Activated naive CD4-positive, alpha-beta T cell treated with anti-CD3 and anti-CD28 coated beads, Interleukin-2, amount 10 ng/mL, durations not matched to agents 7 days and 5 days (primary cell): ENCODE data around the gene PRC1.

Experiments
- CTCF ChIA-PET: fragments of 350-600 bp; sonication (Branson Sonifier 250); formaldehyde crosslinking; loops from one replicate; lab custom pipeline; 2021; ENCODE audit warnings: antibody characterized with exemption; lab: Charles Lee
- DNase-seq: peaks from one replicate; pipeline ENCODE4 v3.0.0-alpha.2; 2020
- H3K27ac Mint-ChIP-seq: one replicate; pipeline ENCODE4 v1.8.0; 2021; ENCODE audit warnings: mild to moderate bottlenecking, moderate library complexity, mixed read lengths
- H3K27me3 Mint-ChIP-seq: one replicate; pipeline ENCODE4 v1.8.0; 2021; ENCODE audit warnings: mild to moderate bottlenecking, mixed read lengths
- H3K36me3 Mint-ChIP-seq: one replicate; pipeline ENCODE4 v1.8.0; 2021; ENCODE audit warnings: mixed read lengths
- H3K4me1 Mint-ChIP-seq: one replicate; pipeline ENCODE4 v1.8.0; 2021; ENCODE audit warnings: mixed read lengths
- H3K4me3 Mint-ChIP-seq: one replicate; pipeline ENCODE4 v1.8.0; 2021; ENCODE audit warnings: mild to moderate bottlenecking, moderate library complexity, mixed read lengths
- H3K9me3 Mint-ChIP-seq: one replicate; pipeline ENCODE4 v1.8.0; 2021; ENCODE audit warnings: mixed read lengths

PRC1 gene

GRCh38 chr15:90957031-90957790, 37.1 kb downstream of the PRC1 start:
- Mint-ChIP-seq H3K27me3 (no peaks in the 10 kb centered on the region), H3K9me3 (no peaks in the 10 kb centered on the region), H3K27ac (peak overlapping the region; percentile 67), H3K36me3 (peaks cover 45% of the 10 kb centered on the region), H3K4me3 (peak overlapping the region; percentile 85), H3K4me1 (peaks cover 27% of the 10 kb centered on the region)
- DNase-seq = no peak
- CTCF ChIA-PET = interaction anchor here (0.7 to 6.9 kb wide), 22 partner anchors 9 to 319 kb away, joined by 3 to 77 read pairs (median 6); partner anchors contain the start of genes HDDC3, MAN2A2, UNC45A and VPS33B

- CTCF ChIA-PET = interaction anchor here (0.5 to 6.9 kb wide), 23 partner anchors 10 to 315 kb away, joined by 3 to 77 read pairs (median 5); partner anchors contain the start of genes HDDC3, UNC45A and VPS33B
- H3K9me3 Mint-ChIP-seq = no peaks in the 10 kb centered on the region
- H3K4me1 Mint-ChIP-seq = peaks cover 27% of the 10 kb centered on the region
- peaks cover 45% of the 10 kb centered on the region for H3K36me3 Mint-ChIP-seq
- H3K4me3 Mint-ChIP-seq = peak overlapping the region; percentile 85
- DNase-seq = peak; percentile 79
- H3K27ac Mint-ChIP-seq = peak overlapping the region; percentile 96
- H3K27me3 Mint-ChIP-seq = no peaks in the 10 kb centered on the region
Measured at GRCh38 chr15:90956274-90957030, 37.9 kb downstream of the PRC1 start.

- H3K9me3 Mint-ChIP-seq = no peaks in the 10 kb centered on the region
- H3K4me3 Mint-ChIP-seq = peak overlapping the region; percentile 85
- CTCF ChIA-PET = interaction anchor here (0.5 to 6.9 kb wide), 20 partner anchors 11 to 316 kb away, joined by 3 to 77 read pairs (median 6); partner anchors contain the start of genes HDDC3, UNC45A and VPS33B
- no peaks in the 10 kb centered on the region for H3K27me3 Mint-ChIP-seq
- peak overlapping the region; percentile 96 for H3K27ac Mint-ChIP-seq
- no peak for DNase-seq
- peaks cover 41% of the 10 kb centered on the region for H3K36me3 Mint-ChIP-seq
- H3K4me1 Mint-ChIP-seq = peaks cover 27% of the 10 kb centered on the region
Measured at GRCh38 chr15:90955624-90956273, 38.6 kb downstream of the PRC1 start.

GRCh38 chr15:90954712-90955623, 39.4 kb downstream of the PRC1 start, which contains the start of gene RCCD1:
RCCD1 (plus strand) TSS chr15:90954884; CDS start chr15:90956735, 1,851 bp downstream.
- Mint-ChIP-seq H3K27me3 (no peaks in the 10 kb centered on the region), H3K4me3 (peak within 1 kb of the TSS; percentile 85), H3K27ac (peak within 1 kb of the TSS; percentile 96), H3K9me3 (no peaks in the 10 kb centered on the region), H3K4me1 (peaks cover 27% of the 10 kb centered on the region), H3K36me3 (peaks cover 38% of the 10 kb centered on the region)
- CTCF ChIA-PET = interaction anchor here (0.6 to 6.9 kb wide), 10 partner anchors 11 to 1863 kb away, joined by 3 to 77 read pairs (median 7); partner anchors contain the start of genes HDDC3 and UNC45A
- peak; percentile 96 for DNase-seq

- CTCF ChIA-PET = interaction anchor here (5.5 to 6.9 kb wide), 2 partner anchors 20 to 95 kb away, joined by 44 to 77 read pairs; partner anchors contain the start of genes HDDC3 and UNC45A
- peaks cover 27% of the 10 kb centered on the region for H3K4me1 Mint-ChIP-seq
- peaks cover 34% of the 10 kb centered on the region for H3K36me3 Mint-ChIP-seq
- peak overlapping the region; percentile 96 for H3K27ac Mint-ChIP-seq
- no peaks in the 10 kb centered on the region for H3K27me3 Mint-ChIP-seq
- H3K4me3 Mint-ChIP-seq = peak overlapping the region; percentile 85
- DNase-seq = no peak
- H3K9me3 Mint-ChIP-seq = no peaks in the 10 kb centered on the region
Measured at GRCh38 chr15:90953947-90954711, 40.2 kb downstream of the PRC1 start.

GRCh38 chr15:90952901-90953677, 41.2 kb downstream of the PRC1 start:
- H3K4me1 Mint-ChIP-seq = peaks cover 27% of the 10 kb centered on the region
- no peak overlapping the region for H3K4me3 Mint-ChIP-seq
- CTCF ChIA-PET = interaction anchor here (6.9 kb wide), 1 partner anchor 19 kb away, joined by 77 read pairs; the partner anchor contains the start of genes HDDC3 and UNC45A
- no peak for DNase-seq
- peaks cover 41% of the 10 kb centered on the region for H3K36me3 Mint-ChIP-seq
- peak overlapping the region; percentile 29 for H3K27ac Mint-ChIP-seq
- no peaks in the 10 kb centered on the region for H3K9me3 Mint-ChIP-seq
- no peaks in the 10 kb centered on the region for H3K27me3 Mint-ChIP-seq

- CTCF ChIA-PET = no interaction called here
- no peak overlapping the region for H3K27ac Mint-ChIP-seq
- no peaks in the 10 kb centered on the region for H3K9me3 Mint-ChIP-seq
Measured at GRCh38 chr15:90950676-90951075, 43.7 kb downstream of the PRC1 start.

GRCh38 chr15:90949979-90950675, 44.2 kb downstream of the PRC1 start:
- Mint-ChIP-seq H3K4me3 (no peak overlapping the region), H3K9me3 (no peaks in the 10 kb centered on the region), H3K4me1 (peaks cover 11% of the 10 kb centered on the region), H3K27ac (no peak overlapping the region), H3K27me3 (no peaks in the 10 kb centered on the region), H3K36me3 (peaks cover 52% of the 10 kb centered on the region)
- CTCF ChIA-PET = interaction anchor here (3.2 kb wide), 1 partner anchor 15 kb away, joined by 16 read pairs; the partner anchor contains the start of gene UNC45A
- no peak for DNase-seq

More at GRCh38 chr15:90950676-90951075, 43.7 kb downstream of the PRC1 start:
- no peak overlapping the region for H3K4me3 Mint-ChIP-seq
- no peaks in the 10 kb centered on the region for H3K27me3 Mint-ChIP-seq
- H3K36me3 Mint-ChIP-seq = peaks cover 50% of the 10 kb centered on the region
- no peak for DNase-seq
- H3K4me1 Mint-ChIP-seq = peaks cover 12% of the 10 kb centered on the region

GRCh38 chr15:90948506-90948905, 45.8 kb downstream of the PRC1 start:
- CTCF ChIA-PET = interaction anchor here (1.1 to 3.2 kb wide), 3 partner anchors 14 to 101 kb away, joined by 3 to 16 read pairs (median 5); partner anchors contain the start of genes HDDC3 and UNC45A
- H3K9me3 Mint-ChIP-seq = no peaks in the 10 kb centered on the region
- H3K27ac Mint-ChIP-seq = no peak overlapping the region
- no peak for DNase-seq
- no peak overlapping the region for H3K4me3 Mint-ChIP-seq
- H3K36me3 Mint-ChIP-seq = peaks cover 55% of the 10 kb centered on the region
- no peaks in the 10 kb centered on the region for H3K27me3 Mint-ChIP-seq
- H3K4me1 Mint-ChIP-seq = peaks cover 2% of the 10 kb centered on the region

GRCh38 chr15:90947577-90948357, 46.6 kb downstream of the PRC1 start:
- peaks cover 52% of the 10 kb centered on the region for H3K36me3 Mint-ChIP-seq
- DNase-seq = no peak
- no peak overlapping the region for H3K27ac Mint-ChIP-seq
- no peak overlapping the region for H3K4me3 Mint-ChIP-seq
- CTCF ChIA-PET = interaction anchor here (1.1 to 3.2 kb wide), 3 partner anchors 13 to 102 kb away, joined by 3 to 16 read pairs (median 5); partner anchors contain the start of genes HDDC3 and UNC45A
- H3K9me3 Mint-ChIP-seq = no peaks in the 10 kb centered on the region
- H3K4me1 Mint-ChIP-seq = no peaks in the 10 kb centered on the region
- no peaks in the 10 kb centered on the region for H3K27me3 Mint-ChIP-seq
